Ascending aorta (tissue), 2 donors: ENCODE measurements around the gene HMCN2. TPM values are rescaled to one million over a fixed set of nuclear protein-coding genes. Genes with fewer than 3 reads are reported as not detected.
"Not testable (repeated sequence)": the region's sequence is repeated elsewhere in the genome, so short reads cannot be mapped to it uniquely, and the experiment has no call there.

Experiments used
- DNase-seq, 2 donors: peaks; one replicate each; pipeline ENCODE4 v3.0.0-alpha.2; 2019; ENCODE audit warnings: low spot score in 2 of 2
- H3K27ac ChIP-seq, 2 donors: fragments of 200-600 bp; sonication (generic); one replicate each; pipeline ENCODE4 v1.5.1; 2016 to 2017; ENCODE audit warnings: mild to moderate bottlenecking in 1 of 2
- H3K27me3 ChIP-seq: fragments of 200-600 bp; sonication (generic); one replicate; pipeline ENCODE4 v1.5.1; 2017
- H3K36me3 ChIP-seq, 2 donors: fragments of 200-600 bp; sonication (generic); one replicate each; pipeline ENCODE4 v1.5.1; 2016
- H3K4me1 ChIP-seq, 2 donors: fragments of 200-600 bp; sonication (generic); one replicate each; pipeline ENCODE4 v1.5.1; 2016 to 2017; ENCODE audit warnings: mild to moderate bottlenecking in 1 of 2
- H3K4me3 ChIP-seq, 2 donors: fragments of 200-600 bp; sonication (generic); one replicate each; pipeline ENCODE4 v1.5.1; 2016 to 2017; ENCODE audit warnings: mild to moderate bottlenecking in 1 of 2
- H3K9me3 ChIP-seq, 2 donors: fragments of 200-600 bp; sonication (generic); one replicate each; pipeline ENCODE4 v1.5.1; 2016
- intact Hi-C: fragments of 100-400 bp; cut with DNase I; formaldehyde crosslinking; loops from one replicate; pipeline ENCODE4 v1.15.1; 2023
- total RNA-seq: library from RNA; depleted of rRNA; stranded (reverse); fragments of >200 nt; gene quantifications from one replicate; pipeline ENCODE4 v1.1.0, GENCODE V29; 2016
- TF ChIP-seq, protein P1 (sequence below), 3 experiments: fragments of 200-600 bp in 2 of 3; fragments of 450-650 bp in 1 of 3; sonication (generic) in 2 of 3; IDR thresholded peaks; one replicate each; pipeline ENCODE4 v1.5.1; 2016 to 2019; ENCODE audit warnings: antibody characterized with exemption in 3 of 3, mild to moderate bottlenecking in 1 of 3, moderate library complexity in 1 of 3

HMCN2 gene
- total RNA-seq, 1 donor from 2014 or later = 7.5 TPM

GRCh38 chr9:130268521-130269211, 3.1 kb downstream of the HMCN2 start:
- Histone ChIP-seq H3K4me3 (no peak overlapping the region), H3K9me3 (no peaks in the 10 kb centered on the region), H3K4me1 (peaks cover 0 to 8% of the 10 kb centered on the region in 2 donors), H3K27me3 (peaks cover 17% of the 10 kb centered on the region), H3K27ac (no peak overlapping the region), H3K36me3 (no peaks in the 10 kb centered on the region)
- peak in 1 of 2 donors; percentile 58 for DNase-seq
- intact Hi-C loops = no loop called here
- TF ChIP-seq, protein P1, sequence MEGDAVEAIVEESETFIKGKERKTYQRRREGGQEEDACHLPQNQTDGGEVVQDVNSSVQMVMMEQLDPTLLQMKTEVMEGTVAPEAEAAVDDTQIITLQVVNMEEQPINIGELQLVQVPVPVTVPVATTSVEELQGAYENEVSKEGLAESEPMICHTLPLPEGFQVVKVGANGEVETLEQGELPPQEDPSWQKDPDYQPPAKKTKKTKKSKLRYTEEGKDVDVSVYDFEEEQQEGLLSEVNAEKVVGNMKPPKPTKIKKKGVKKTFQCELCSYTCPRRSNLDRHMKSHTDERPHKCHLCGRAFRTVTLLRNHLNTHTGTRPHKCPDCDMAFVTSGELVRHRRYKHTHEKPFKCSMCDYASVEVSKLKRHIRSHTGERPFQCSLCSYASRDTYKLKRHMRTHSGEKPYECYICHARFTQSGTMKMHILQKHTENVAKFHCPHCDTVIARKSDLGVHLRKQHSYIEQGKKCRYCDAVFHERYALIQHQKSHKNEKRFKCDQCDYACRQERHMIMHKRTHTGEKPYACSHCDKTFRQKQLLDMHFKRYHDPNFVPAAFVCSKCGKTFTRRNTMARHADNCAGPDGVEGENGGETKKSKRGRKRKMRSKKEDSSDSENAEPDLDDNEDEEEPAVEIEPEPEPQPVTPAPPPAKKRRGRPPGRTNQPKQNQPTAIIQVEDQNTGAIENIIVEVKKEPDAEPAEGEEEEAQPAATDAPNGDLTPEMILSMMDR (IDR thresholded peaks at IDR 0.05) = no peak

- TF ChIP-seq, protein P1 (IDR thresholded peaks at IDR 0.05) = no peak
- Histone ChIP-seq H3K27me3 (no peaks in the 10 kb centered on the region), H3K36me3 (no peaks in the 10 kb centered on the region), H3K4me1 (no peaks in the 10 kb centered on the region), H3K9me3 (no peaks in the 10 kb centered on the region), H3K27ac (no peak overlapping the region), H3K4me3 (no peak overlapping the region)
- intact Hi-C loops = no loop called here
- DNase-seq = peak in 1 of 2 donors; percentile 28
These were observed 5.9 kb downstream of the HMCN2 start for GRCh38 chr9:130271473-130271872.

DNA sequence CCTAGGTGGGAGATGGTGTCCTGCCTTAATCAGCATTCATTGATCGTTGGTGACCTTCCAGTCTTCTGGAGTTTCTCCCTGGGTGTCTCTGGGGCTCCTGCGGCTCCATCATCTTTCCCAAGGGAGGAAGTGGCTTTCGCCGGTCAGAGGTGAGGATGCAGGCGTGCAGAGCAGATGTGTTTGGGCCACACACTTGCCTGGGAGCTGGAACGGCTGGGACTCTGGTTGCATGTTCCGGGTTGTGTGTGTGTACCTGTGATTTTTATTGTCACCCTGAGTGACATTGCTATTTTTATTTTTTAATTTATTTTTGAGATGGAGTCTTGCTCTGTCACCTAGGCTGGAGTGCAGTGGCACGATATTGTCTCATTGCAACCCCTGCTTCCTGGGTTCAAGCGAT, 9.6 kb downstream of the HMCN2 start:
- intact Hi-C loops = no loop called here

GRCh38 chr9:130276121-130276520, 10.6 kb downstream of the HMCN2 start:
- no peak overlapping the region for H3K4me3 ChIP-seq
- H3K9me3 ChIP-seq = no peaks in the 10 kb centered on the region
- TF ChIP-seq, protein P1 (IDR thresholded peaks at IDR 0.05) = no peak
- H3K27ac ChIP-seq = no peak overlapping the region
- H3K27me3 ChIP-seq = no peaks in the 10 kb centered on the region
- H3K4me1 ChIP-seq = no peaks in the 10 kb centered on the region
- DNase-seq = no peak
- H3K36me3 ChIP-seq = no peaks in the 10 kb centered on the region
- intact Hi-C loops = no loop called here

More for the DNA sequence above, 9.6 kb downstream of the HMCN2 start:
- H3K9me3 ChIP-seq = no peaks in the 10 kb centered on the region
- no peaks in the 10 kb centered on the region for H3K4me1 ChIP-seq
- H3K27ac ChIP-seq = no peak overlapping the region
- H3K4me3 ChIP-seq = no peak overlapping the region
- DNase-seq = no peak
- TF ChIP-seq, protein P1 (IDR thresholded peaks at IDR 0.05) = no peak
- H3K36me3 ChIP-seq = no peaks in the 10 kb centered on the region
- H3K27me3 ChIP-seq = no peaks in the 10 kb centered on the region

GRCh38 chr9:130276955-130277354, 11.4 kb downstream of the HMCN2 start:
- Histone ChIP-seq H3K4me3 (no peak overlapping the region), H3K4me1 (no peaks in the 10 kb centered on the region), H3K27me3 (no peaks in the 10 kb centered on the region), H3K36me3 (no peaks in the 10 kb centered on the region), H3K27ac (no peak overlapping the region), H3K9me3 (no peaks in the 10 kb centered on the region)
- no peak for DNase-seq
- TF ChIP-seq, protein P1 (IDR thresholded peaks at IDR 0.05) = no peak
- intact Hi-C loops = no loop called here

GRCh38 chr9:130277525-130277924, 12.0 kb downstream of the HMCN2 start:
- H3K4me3 ChIP-seq, intact Hi-C loops, H3K36me3 ChIP-seq, H3K9me3 ChIP-seq, DNase-seq, H3K27me3 ChIP-seq, H3K27ac ChIP-seq, H3K4me1 ChIP-seq: not testable (repeated sequence)
